NCI-H128 (cell line): ENCODE results near the gene MARK4.
"Not testable (repeated sequence)": the region's sequence is repeated elsewhere in the genome, so short reads cannot be mapped to it uniquely, and the experiment has no call there.

ENCODE experiments used
- DNase-seq: peaks from one replicate; lab custom pipeline; 2025; ENCODE audit not compliant: unreplicated experiment; lab: John Stamatoyannopoulos, UW

Gene MARK4

GRCh38 chr19:45250832-45251451, at the start of gene MARK4:
MARK4 (plus strand) TSS chr19:45251271; CDS start chr19:45251589, 318 bp downstream.
- DNase-seq, result peak; percentile 13

GRCh38 chr19:45202637-45203036, 48.4 kb upstream of the MARK4 start:
- no peak for DNase-seq

- no peak for DNase-seq
These were observed 45.3 kb upstream of the MARK4 start for GRCh38 chr19:45205810-45206209.

- DNase-seq, result no peak
These were observed 44.7 kb upstream of the MARK4 start for GRCh38 chr19:45206328-45206727.

GRCh38 chr19:45211751-45212381, 39.2 kb upstream of the MARK4 start:
- DNase-seq, result no peak

- no peak for DNase-seq
These were observed 38.0 kb upstream of the MARK4 start for GRCh38 chr19:45213031-45213430.

GRCh38 chr19:45215391-45216191, 35.5 kb upstream of the MARK4 start:
- DNase-seq, result no peak

GRCh38 chr19:45216667-45217066, 34.4 kb upstream of the MARK4 start:
- DNase-seq, result no peak

- no peak for DNase-seq
These were observed 33.7 kb upstream of the MARK4 start for GRCh38 chr19:45217193-45217956.

- no peak for DNase-seq
These were observed 33.1 kb upstream of the MARK4 start for GRCh38 chr19:45217957-45218334.

- no peak for DNase-seq
These were observed 32.6 kb upstream of the MARK4 start for GRCh38 chr19:45218426-45218825.

- DNase-seq, result no peak
These were observed 31.9 kb upstream of the MARK4 start for GRCh38 chr19:45218911-45219743.

- DNase-seq, result no peak
These were observed 28.3 kb upstream of the MARK4 start for GRCh38 chr19:45222724-45223123.

- no peak for DNase-seq
These were observed 27.2 kb upstream of the MARK4 start for GRCh38 chr19:45223879-45224278.

GRCh38 chr19:45224645-45225044, 26.4 kb upstream of the MARK4 start:
- no peak for DNase-seq

- not testable (repeated sequence) for DNase-seq
These were observed 22.0 kb upstream of the MARK4 start for GRCh38 chr19:45229056-45229455.

GRCh38 chr19:45231891-45232290, 19.2 kb upstream of the MARK4 start:
- DNase-seq, result no peak

GRCh38 chr19:45234089-45234869, 16.8 kb upstream of the MARK4 start:
- DNase-seq, result no peak

GRCh38 chr19:45235485-45235884, 15.6 kb upstream of the MARK4 start:
- no peak for DNase-seq

- no peak for DNase-seq
These were observed 12.5 kb upstream of the MARK4 start for GRCh38 chr19:45238556-45238955.
